Epithelial cell of esophagus (primary cell): ENCODE data around the gene LMCD1.

Source experiments
- DNase-seq: peaks from one replicate; pipeline ENCODE4 v3.0.0; 2010; ENCODE audit warnings: low read depth
- H3K4me3 ChIP-seq: 2 replicates; pipeline ENCODE4 v1.5.1; 2011; ENCODE audit warnings: mild to moderate bottlenecking, low read length, control low read depth
- TF ChIP-seq, protein P1 (sequence below): IDR thresholded peaks from 2 replicates; pipeline ENCODE4 v1.5.1; 2011; ENCODE audit warnings: low read depth, mild to moderate bottlenecking, low read length, control low read depth, inconsistent platforms; ENCODE audit not compliant: insufficient read depth; ENCODE audit errors: missing control alignments

The LMCD1 gene

DNA sequence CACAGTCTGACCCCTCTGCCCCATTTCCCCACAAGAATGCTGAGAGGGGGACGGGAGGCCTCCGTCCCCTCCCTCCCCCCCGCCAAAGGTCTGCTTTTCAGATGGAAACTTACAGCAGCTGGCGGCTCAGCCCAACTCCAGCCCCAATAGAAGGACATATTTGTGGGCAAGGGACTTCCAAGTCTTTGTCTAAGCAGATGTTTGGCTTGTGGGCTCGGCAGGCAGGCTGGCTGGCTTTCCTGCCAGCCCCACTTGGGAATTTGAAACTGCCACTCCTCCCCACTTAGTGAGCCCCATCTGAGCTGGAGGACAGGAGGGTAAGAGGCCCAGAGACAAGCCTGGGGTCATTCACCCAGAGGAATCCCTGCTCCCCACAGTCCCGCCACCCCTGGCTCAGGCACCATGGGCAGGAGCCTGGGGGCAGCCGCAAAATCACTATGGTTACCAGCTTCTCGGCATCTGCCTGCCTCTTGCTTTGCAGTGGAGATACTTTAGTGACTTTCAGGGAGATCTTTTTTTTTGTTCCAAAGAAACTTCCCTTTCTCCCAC, 53.6 kb downstream of the LMCD1 start:
- no peak for DNase-seq
- TF ChIP-seq, protein P1, sequence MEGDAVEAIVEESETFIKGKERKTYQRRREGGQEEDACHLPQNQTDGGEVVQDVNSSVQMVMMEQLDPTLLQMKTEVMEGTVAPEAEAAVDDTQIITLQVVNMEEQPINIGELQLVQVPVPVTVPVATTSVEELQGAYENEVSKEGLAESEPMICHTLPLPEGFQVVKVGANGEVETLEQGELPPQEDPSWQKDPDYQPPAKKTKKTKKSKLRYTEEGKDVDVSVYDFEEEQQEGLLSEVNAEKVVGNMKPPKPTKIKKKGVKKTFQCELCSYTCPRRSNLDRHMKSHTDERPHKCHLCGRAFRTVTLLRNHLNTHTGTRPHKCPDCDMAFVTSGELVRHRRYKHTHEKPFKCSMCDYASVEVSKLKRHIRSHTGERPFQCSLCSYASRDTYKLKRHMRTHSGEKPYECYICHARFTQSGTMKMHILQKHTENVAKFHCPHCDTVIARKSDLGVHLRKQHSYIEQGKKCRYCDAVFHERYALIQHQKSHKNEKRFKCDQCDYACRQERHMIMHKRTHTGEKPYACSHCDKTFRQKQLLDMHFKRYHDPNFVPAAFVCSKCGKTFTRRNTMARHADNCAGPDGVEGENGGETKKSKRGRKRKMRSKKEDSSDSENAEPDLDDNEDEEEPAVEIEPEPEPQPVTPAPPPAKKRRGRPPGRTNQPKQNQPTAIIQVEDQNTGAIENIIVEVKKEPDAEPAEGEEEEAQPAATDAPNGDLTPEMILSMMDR: no peak
- no peak overlapping the region for H3K4me3 ChIP-seq

DNA sequence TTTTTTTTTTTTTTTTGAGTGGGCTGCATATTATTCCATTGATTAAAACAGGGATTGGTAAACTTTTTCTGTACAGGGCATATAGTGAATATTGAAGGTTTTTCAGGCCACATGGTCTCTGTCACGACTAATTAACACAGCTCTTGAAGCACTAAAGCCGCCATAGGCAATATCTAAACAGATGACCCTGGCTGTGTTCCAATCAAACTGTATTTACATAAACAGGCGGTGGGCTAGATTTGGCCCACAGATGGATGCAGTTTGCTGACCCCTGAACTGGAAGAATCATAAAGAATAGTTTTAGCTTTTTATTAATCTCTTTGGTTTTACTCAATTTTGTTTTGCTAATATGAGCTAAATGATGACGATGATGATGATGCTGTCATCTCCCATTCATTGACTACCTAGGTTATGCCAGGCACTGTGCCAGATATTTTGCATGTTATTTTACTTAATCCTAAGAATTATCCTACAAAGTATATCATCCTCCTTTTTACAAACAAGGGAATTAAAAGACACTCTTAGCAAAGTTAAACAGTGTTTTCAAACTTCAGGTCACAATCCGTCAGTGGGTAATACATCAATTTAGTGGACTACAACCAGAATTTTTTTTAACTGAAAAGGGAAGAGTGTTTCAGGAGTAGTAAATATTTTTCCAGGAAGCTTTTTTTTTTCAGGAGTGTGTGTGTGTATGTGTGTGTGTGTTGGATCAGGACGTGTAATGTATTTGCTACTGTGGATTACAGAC, 54.3 kb downstream of the LMCD1 start:
- TF ChIP-seq, protein P1: no peak
- H3K4me3 ChIP-seq: no peak overlapping the region
- no peak for DNase-seq

DNA sequence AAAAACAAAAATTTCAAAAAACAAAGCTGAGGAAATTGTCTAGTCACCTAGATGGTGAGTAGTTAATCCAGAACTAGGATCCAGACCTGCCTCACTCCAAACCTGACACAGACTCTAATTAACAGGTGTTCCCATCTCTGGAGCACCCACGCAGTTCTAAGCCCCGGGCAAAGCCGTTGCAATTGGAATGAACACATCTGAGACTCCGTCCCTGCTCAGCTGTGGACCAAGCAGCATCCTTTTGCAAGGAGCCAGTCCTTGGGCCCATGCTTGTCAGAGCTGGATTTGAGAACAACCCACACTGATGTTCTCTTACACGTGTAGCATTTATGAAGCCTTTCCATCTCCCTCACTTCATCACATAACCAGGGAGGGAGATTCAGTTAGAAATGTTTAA, 54.8 kb downstream of the LMCD1 start:
- TF ChIP-seq, protein P1: no peak
- no peak overlapping the region for H3K4me3 ChIP-seq
- no peak for DNase-seq

DNA sequence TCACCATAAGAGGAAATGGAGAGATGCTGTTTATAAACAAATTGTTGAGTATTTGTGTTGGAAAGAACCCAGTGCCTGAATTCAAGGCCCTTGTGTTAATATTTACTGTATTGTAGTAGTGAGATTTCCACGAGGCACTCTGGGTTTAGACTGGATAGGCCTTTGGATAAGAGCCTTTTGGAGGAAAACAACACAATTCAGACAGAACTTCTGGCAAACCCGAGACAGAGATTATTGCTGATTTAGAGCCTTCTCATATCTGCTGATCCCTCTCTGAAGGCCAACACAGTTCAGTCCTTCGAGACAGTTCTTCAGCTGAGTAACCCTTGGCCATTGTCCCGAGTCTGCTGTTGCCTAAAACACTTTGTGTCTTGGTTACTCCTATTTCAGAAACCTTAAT, 55.7 kb downstream of the LMCD1 start:
- no peak for DNase-seq
- H3K4me3 ChIP-seq: no peak overlapping the region
- TF ChIP-seq, protein P1: no peak

DNA sequence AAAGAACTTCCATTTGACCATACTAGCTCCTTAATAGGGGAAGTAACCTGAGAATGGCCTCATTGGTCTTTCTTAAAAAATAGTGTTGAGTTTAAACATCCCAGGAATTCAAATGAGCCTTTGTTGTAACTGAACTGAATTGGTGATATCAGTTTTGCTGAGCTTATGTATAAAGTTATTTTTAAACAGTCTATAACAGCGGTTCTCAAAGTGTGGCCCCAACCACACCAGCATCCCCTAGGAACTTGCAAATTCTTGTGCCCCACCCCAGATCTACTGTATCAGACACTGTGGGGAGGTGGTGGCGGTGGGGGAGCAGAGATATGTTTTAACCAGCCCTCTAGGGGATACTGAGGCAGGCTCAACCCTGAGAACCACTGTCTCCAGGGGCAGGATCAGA, 57.0 kb downstream of the LMCD1 start:
- no peak overlapping the region for H3K4me3 ChIP-seq
- TF ChIP-seq, protein P1: no peak
- DNase-seq: no peak

DNA sequence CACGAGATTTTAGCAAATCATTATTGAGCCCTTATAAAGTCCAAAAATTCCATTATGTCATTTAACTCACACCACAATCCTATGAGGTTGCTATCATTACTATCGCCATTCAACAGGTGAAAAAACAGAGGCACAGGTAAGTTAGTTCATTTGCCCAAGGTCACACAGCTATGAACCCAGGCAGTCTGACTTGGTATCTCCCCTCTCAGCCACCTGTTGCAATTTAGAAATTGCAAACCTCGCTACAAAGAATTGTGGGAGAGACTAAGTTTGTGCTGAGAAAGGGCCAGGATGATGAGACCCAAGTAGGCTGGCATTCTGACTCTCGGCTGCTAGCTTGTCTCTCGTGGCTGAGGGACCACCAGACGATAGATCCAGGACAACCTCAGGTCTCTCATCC, 57.7 kb downstream of the LMCD1 start:
- H3K4me3 ChIP-seq: no peak overlapping the region
- DNase-seq: no peak
- TF ChIP-seq, protein P1: no peak
